HepG2 (cell line): ENCODE results near the gene OGFR. TPM values are rescaled to one million over a fixed set of nuclear protein-coding genes. Genes with fewer than 3 reads are reported as not detected.

Source experiments
- ARID3A ChIP-seq: IDR thresholded peaks from 2 replicates; pipeline ENCODE4 v1.6.1; 2012; ENCODE audit warnings: low read depth, low read length, improper control_type of control experiment
- ATF7-NPFF ChIP-seq: sonication (generic); formaldehyde crosslinking; IDR thresholded peaks from 2 replicates; pipeline ENCODE4 v1.8.1; 2023; ENCODE audit warnings: mild to moderate bottlenecking, low read depth, missing genetic modification reagents, moderate library complexity
- FOSL1 ChIP-seq: sonication (generic); formaldehyde crosslinking; IDR thresholded peaks from 2 replicates; pipeline ENCODE4 v1.9.0; 2021; ENCODE audit warnings: missing genetic modification reagents, borderline replicate concordance
- FOXP4 ChIP-seq: sonication (generic); formaldehyde crosslinking; IDR thresholded peaks from 2 replicates; pipeline ENCODE4 v1.4.0; 2020; ENCODE audit warnings: missing genetic modification reagents
- GRHL1 ChIP-seq: sonication (generic); formaldehyde crosslinking; conservative IDR thresholded peaks from 2 replicates; pipeline ENCODE4 v1.8.0; 2022; ENCODE audit warnings: missing genetic modification reagents
- HDAC1 ChIP-seq: sonication (generic); formaldehyde crosslinking; IDR thresholded peaks from 2 replicates; pipeline ENCODE4 v1.5.1; 2020; ENCODE audit warnings: mild to moderate bottlenecking, missing genetic modification reagents
- IRF9 ChIP-seq: sonication (generic); formaldehyde crosslinking; IDR thresholded peaks from 2 replicates; pipeline ENCODE4 v1.8.0; 2022; ENCODE audit warnings: missing genetic modification reagents, mild to moderate bottlenecking, borderline replicate concordance
- MXI1 ChIP-seq: IDR thresholded peaks from 3 replicates; pipeline ENCODE4 v1.6.1; 2012; ENCODE audit warnings: low read depth, low read length, inconsistent platforms, borderline replicate concordance
- SP140L ChIP-seq: sonication (generic); formaldehyde crosslinking; IDR thresholded peaks from 2 replicates; pipeline ENCODE4 v1.4.0; 2020; ENCODE audit warnings: missing genetic modification reagents, borderline replicate concordance
- SRSF1 ChIP-seq: fragments of 200-400 bp; formaldehyde crosslinking; optimal IDR thresholded peaks from 2 replicates; pipeline ENCODE3; 2017; ENCODE audit warnings: mild to moderate bottlenecking, low read depth, low read length, moderate library complexity
- ZKSCAN5 ChIP-seq: sonication (generic); formaldehyde crosslinking; IDR thresholded peaks from 2 replicates; pipeline ENCODE4 v1.5.1; 2020; ENCODE audit warnings: mild to moderate bottlenecking, missing genetic modification reagents
- ZNF274 ChIP-seq: sonication (generic); formaldehyde crosslinking; IDR thresholded peaks from 2 replicates; pipeline ENCODE4 v1.5.1; 2020; ENCODE audit warnings: mild to moderate bottlenecking, missing genetic modification reagents
- ZNF34 ChIP-seq: sonication (generic); formaldehyde crosslinking; IDR thresholded peaks from 2 replicates; pipeline ENCODE4 v1.4.0; 2020; ENCODE audit warnings: mild to moderate bottlenecking, missing genetic modification reagents, borderline replicate concordance
- polyA plus RNA-seq, 8 experiments: library from polyadenylated mRNA; depleted of rRNA in 3 of 8; stranded (reverse) in 7 of 8; unstranded in 1 of 8; fragments of >200 nt; fragmentation: Illumina TruSeq in 4 of 8; extraction: Trizol in 4 of 8; gene quantifications; 2 replicates each; pipeline versions ENCODE4 v1.2.1 to v1.2.3, GENCODE V29; 2011 to 2016; ENCODE audit warnings: low read depth in 4 of 8, missing spikeins in 1 of 8, mixed read lengths in 1 of 8; ENCODE audit not compliant: insufficient read depth in 1 of 8
- total RNA-seq, 5 experiments: library from RNA; depleted of rRNA; stranded (reverse); fragments of >200 nt; fragmentation: Illumina TruSeq; extraction: Trizol; gene quantifications; 2 replicates each; pipeline ENCODE4 v1.2.3, GENCODE V29; 2016; ENCODE audit warnings: low read depth in 1 of 5
- TF ChIP-seq, protein P1 (sequence below): sonication (generic); formaldehyde crosslinking; IDR thresholded peaks from 2 replicates; pipeline ENCODE4 v1.4.0; 2020; ENCODE audit warnings: missing genetic modification reagents, borderline replicate concordance
- TF ChIP-seq, protein P2 (sequence below): sonication (generic); formaldehyde crosslinking; IDR thresholded peaks from 2 replicates; pipeline ENCODE4 v1.4.0; 2020; ENCODE audit warnings: missing genetic modification reagents

Gene OGFR
- total and polyA plus RNA-seq, 2 of the 13 experiments (the other 11 are each of a cell fraction or from before 2014, with no cell fraction given) = 47.7 to 81.8 TPM

- TF ChIP-seq, protein P1, sequence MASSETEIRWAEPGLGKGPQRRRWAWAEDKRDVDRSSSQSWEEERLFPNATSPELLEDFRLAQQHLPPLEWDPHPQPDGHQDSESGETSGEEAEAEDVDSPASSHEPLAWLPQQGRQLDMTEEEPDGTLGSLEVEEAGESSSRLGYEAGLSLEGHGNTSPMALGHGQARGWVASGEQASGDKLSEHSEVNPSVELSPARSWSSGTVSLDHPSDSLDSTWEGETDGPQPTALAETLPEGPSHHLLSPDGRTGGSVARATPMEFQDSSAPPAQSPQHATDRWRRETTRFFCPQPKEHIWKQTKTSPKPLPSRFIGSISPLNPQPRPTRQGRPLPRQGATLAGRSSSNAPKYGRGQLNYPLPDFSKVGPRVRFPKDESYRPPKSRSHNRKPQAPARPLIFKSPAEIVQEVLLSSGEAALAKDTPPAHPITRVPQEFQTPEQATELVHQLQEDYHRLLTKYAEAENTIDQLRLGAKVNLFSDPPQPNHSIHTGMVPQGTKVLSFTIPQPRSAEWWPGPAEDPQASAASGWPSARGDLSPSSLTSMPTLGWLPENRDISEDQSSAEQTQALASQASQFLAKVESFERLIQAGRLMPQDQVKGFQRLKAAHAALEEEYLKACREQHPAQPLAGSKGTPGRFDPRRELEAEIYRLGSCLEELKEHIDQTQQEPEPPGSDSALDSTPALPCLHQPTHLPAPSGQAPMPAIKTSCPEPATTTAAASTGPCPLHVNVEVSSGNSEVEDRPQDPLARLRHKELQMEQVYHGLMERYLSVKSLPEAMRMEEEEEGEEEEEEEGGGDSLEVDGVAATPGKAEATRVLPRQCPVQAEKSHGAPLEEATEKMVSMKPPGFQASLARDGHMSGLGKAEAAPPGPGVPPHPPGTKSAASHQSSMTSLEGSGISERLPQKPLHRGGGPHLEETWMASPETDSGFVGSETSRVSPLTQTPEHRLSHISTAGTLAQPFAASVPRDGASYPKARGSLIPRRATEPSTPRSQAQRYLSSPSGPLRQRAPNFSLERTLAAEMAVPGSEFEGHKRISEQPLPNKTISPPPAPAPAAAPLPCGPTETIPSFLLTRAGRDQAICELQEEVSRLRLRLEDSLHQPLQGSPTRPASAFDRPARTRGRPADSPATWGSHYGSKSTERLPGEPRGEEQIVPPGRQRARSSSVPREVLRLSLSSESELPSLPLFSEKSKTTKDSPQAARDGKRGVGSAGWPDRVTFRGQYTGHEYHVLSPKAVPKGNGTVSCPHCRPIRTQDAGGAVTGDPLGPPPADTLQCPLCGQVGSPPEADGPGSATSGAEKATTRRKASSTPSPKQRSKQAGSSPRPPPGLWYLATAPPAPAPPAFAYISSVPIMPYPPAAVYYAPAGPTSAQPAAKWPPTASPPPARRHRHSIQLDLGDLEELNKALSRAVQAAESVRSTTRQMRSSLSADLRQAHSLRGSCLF (CRISPR knock-in tag) = no peak
- TF ChIP-seq FOXP4 (CRISPR knock-in tag) = no peak
- no peak for TF ChIP-seq MXI1
- no peak for TF ChIP-seq ZNF34 (CRISPR knock-in tag)
- no peak for TF ChIP-seq ATF7-NPFF (CRISPR knock-in tag)
- no peak for TF ChIP-seq FOSL1
- TF ChIP-seq ZNF274 (CRISPR knock-in tag) = no peak
- no peak for TF ChIP-seq SRSF1
- TF ChIP-seq ARID3A = no peak
- TF ChIP-seq SP140L (CRISPR knock-in tag) = no peak
- TF ChIP-seq, protein P2, sequence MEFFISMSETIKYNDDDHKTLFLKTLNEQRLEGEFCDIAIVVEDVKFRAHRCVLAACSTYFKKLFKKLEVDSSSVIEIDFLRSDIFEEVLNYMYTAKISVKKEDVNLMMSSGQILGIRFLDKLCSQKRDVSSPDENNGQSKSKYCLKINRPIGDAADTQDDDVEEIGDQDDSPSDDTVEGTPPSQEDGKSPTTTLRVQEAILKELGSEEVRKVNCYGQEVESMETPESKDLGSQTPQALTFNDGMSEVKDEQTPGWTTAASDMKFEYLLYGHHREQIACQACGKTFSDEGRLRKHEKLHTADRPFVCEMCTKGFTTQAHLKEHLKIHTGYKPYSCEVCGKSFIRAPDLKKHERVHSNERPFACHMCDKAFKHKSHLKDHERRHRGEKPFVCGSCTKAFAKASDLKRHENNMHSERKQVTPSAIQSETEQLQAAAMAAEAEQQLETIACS (CRISPR knock-in tag) = no peak
- TF ChIP-seq IRF9 (CRISPR knock-in tag) = no peak
- TF ChIP-seq GRHL1 = no peak
- TF ChIP-seq ZKSCAN5 (CRISPR knock-in tag) = peak; percentile 86; the same call in 1 of the 2 replicates
- TF ChIP-seq HDAC1 (CRISPR knock-in tag) = no peak
These were observed 27.7 kb upstream of the OGFR start (continued) for GRCh38 chr20:62776692-62777527.
